ENCODE data around the gene ICA1. TPM values are rescaled to one million over a fixed set of nuclear protein-coding genes. Genes with fewer than 3 reads are reported as not detected.
A peak's percentile ranks its signal among the peaks of the same experiment; 100 is the strongest.
"Not testable (repeated sequence)": the region's sequence is repeated elsewhere in the genome, so short reads cannot be mapped to it uniquely, and the experiment has no call there.

Gene ICA1
- total RNA-seq, 1 experiment from 2014 or later = 66.4 TPM

GRCh38 chr7:8303904-8304528 is 42.0 kb upstream of the ICA1 start:
- TSS peak; percentile 46 for BruUV-seq (replicated peaks)
- intact Hi-C loops (cut with micrococcal nuclease; ENCODE audit: unreplicated experiment) = no loop called here

GRCh38 chr7:8297023-8297422 is 35.1 kb upstream of the ICA1 start:
- CTCF ChIA-PET = interaction anchor here (0.8 to 1.7 kb wide), 6 partner anchors 12 to 702 kb away, joined by 3 to 36 read pairs (median 6); no protein-coding TSS in a partner anchor
- H3K27ac Mint-ChIP-seq (ENCODE audit: unreplicated experiment); H3K9me3 Mint-ChIP-seq (ENCODE audit: low read depth, unreplicated experiment); H3K4me3 Mint-ChIP-seq (ENCODE audit: low read depth, unreplicated experiment); BruUV-seq (replicated peaks); H3K36me3 Mint-ChIP-seq (ENCODE audit: insufficient read depth, unreplicated experiment); DNase-seq; H3K27me3 Mint-ChIP-seq (ENCODE audit: unreplicated experiment): not testable (repeated sequence)
- peaks cover 15% of the 10 kb centered on the region for H3K4me1 Mint-ChIP-seq (ENCODE audit: low read depth, unreplicated experiment)
- intact Hi-C loops (cut with micrococcal nuclease; ENCODE audit: unreplicated experiment) = loop anchor here (2.0 to 10.0 kb wide), 2 partner anchors 252 to 706 kb away; no protein-coding TSS in a partner anchor

More at GRCh38 chr7:8303904-8304528, 42.0 kb upstream of the ICA1 start:
- TF ChIP-seq CTCF (IDR thresholded peaks at IDR 0.05; ENCODE audit: unreplicated experiment) = no peak
- Mint-ChIP-seq H3K36me3 (ENCODE audit: insufficient read depth, unreplicated experiment) (peaks cover 9% of the 10 kb centered on the region), H3K27me3 (ENCODE audit: unreplicated experiment) (peaks cover 14% of the 10 kb centered on the region), H3K4me1 (ENCODE audit: low read depth, unreplicated experiment) (no peaks in the 10 kb centered on the region), H3K27ac (ENCODE audit: unreplicated experiment) (no peak overlapping the region), H3K9me3 (ENCODE audit: low read depth, unreplicated experiment) (no peaks in the 10 kb centered on the region), H3K4me3 (ENCODE audit: low read depth, unreplicated experiment) (peak overlapping the region; percentile 72)
- peak; percentile 44 for DNase-seq
- CTCF ChIA-PET = no interaction called here

DNA sequence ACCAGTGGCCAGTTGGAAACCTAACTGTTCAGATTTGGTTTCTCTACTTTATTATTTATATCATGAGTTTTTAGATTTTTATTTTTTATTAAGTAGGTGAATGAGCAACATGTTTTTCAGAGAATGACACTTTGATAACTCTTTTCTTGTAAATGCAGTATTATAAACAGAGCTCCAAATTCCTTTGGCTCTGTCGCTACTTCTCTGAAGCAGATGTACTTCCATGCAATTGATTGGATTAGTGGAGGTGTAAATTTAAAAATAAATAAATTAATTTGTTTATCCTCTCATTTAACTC is 34.3 kb upstream of the ICA1 start:
- TF ChIP-seq CTCF (IDR thresholded peaks at IDR 0.05; ENCODE audit: unreplicated experiment) = no peak
- CTCF ChIA-PET = interaction anchor here (0.6 to 1.7 kb wide), 21 partner anchors 10 to 872 kb away, joined by 3 to 36 read pairs (median 4); partner anchors contain the start of gene UMAD1
- H3K4me1 Mint-ChIP-seq (ENCODE audit: low read depth, unreplicated experiment) = peaks cover 22% of the 10 kb centered on the region
- no peaks in the 10 kb centered on the region for H3K27me3 Mint-ChIP-seq (ENCODE audit: unreplicated experiment)
- no TSS peak for BruUV-seq (replicated peaks)
- H3K9me3 Mint-ChIP-seq (ENCODE audit: low read depth, unreplicated experiment) = no peaks in the 10 kb centered on the region
- no peak overlapping the region for H3K4me3 Mint-ChIP-seq (ENCODE audit: low read depth, unreplicated experiment)
- DNase-seq = no peak
- intact Hi-C loops (cut with micrococcal nuclease; ENCODE audit: unreplicated experiment) = loop anchor here (1.0 to 10.0 kb wide), 6 partner anchors 19 to 706 kb away; no protein-coding TSS in a partner anchor
- no peaks in the 10 kb centered on the region for H3K36me3 Mint-ChIP-seq (ENCODE audit: insufficient read depth, unreplicated experiment)
- H3K27ac Mint-ChIP-seq (ENCODE audit: unreplicated experiment) = no peak overlapping the region

DNA sequence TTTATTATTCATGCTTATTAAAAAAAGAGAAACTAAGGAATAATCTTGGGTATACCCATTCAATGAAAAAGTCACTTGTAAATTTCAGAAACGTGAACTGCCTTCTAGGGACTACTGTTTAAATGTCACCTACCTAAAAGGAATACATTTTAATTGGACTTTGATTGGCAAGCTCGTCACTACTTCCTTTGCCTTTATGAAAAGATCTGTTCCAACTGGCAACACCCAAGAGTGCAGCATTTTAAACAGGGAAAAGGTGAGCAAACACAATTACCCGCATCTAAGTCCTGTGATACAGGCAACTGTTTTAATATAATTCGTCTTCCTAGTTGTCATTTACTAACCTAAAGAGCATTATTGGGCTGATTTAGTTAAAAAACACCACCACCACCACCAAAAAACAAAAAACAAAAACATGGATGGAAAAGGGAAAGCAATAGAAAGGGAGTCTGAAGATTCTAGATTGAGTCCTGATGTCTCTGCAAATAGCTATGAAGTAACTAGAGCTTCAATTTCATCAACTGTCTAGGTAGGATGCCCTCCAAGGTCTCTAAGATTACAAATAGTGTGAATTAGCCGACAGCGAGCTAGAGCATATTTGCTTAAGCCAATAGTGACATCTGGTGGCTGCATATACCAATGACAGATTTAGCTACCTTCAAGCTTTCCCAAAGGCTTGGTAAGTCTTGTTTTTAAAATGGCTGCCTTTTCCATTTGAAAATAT is 33.8 kb upstream of the ICA1 start:
- BruUV-seq (replicated peaks) = no TSS peak
- DNase-seq = peak; percentile 69
- Mint-ChIP-seq H3K27me3 (ENCODE audit: unreplicated experiment) (no peaks in the 10 kb centered on the region), H3K9me3 (ENCODE audit: low read depth, unreplicated experiment) (no peaks in the 10 kb centered on the region), H3K4me3 (ENCODE audit: low read depth, unreplicated experiment) (no peak overlapping the region), H3K4me1 (ENCODE audit: low read depth, unreplicated experiment) (peaks cover 27% of the 10 kb centered on the region), H3K36me3 (ENCODE audit: insufficient read depth, unreplicated experiment) (no peaks in the 10 kb centered on the region), H3K27ac (ENCODE audit: unreplicated experiment) (no peak overlapping the region)
- intact Hi-C loops (cut with micrococcal nuclease; ENCODE audit: unreplicated experiment) = loop anchor here (1.0 to 10.0 kb wide), 6 partner anchors 18 to 705 kb away; no protein-coding TSS in a partner anchor
- TF ChIP-seq CTCF (IDR thresholded peaks at IDR 0.05; ENCODE audit: unreplicated experiment) = peak; percentile 84
- CTCF ChIA-PET = interaction anchor here (0.6 to 1.7 kb wide), 22 partner anchors 11 to 871 kb away, joined by 3 to 36 read pairs (median 4); partner anchors contain the start of gene UMAD1
